Chondrocyte (in vitro differentiated cells): ENCODE measurements around the gene ZNF302. TPM values are rescaled to one million over a fixed set of nuclear protein-coding genes. Genes with fewer than 3 reads are reported as not detected.

Experiments
- DNase-seq: peaks from one replicate; pipeline ENCODE4 v3.0.0; 2021; ENCODE audit warnings: mixed read lengths, low spot score
- H3K27ac Mint-ChIP-seq: one replicate; pipeline ENCODE4 v1.8.0; 2021; ENCODE audit warnings: mild to moderate bottlenecking, moderate library complexity, mixed read lengths; ENCODE audit not compliant: unreplicated experiment
- H3K27me3 Mint-ChIP-seq: 2 replicates; pipeline ENCODE4 v1.8.0; 2021; ENCODE audit warnings: low read depth, mixed read lengths
- H3K36me3 Mint-ChIP-seq: 2 replicates; pipeline ENCODE4 v1.8.0; 2021; ENCODE audit warnings: low read depth, mixed read lengths
- H3K4me1 Mint-ChIP-seq: 2 replicates; pipeline ENCODE4 v1.8.0; 2021; ENCODE audit warnings: low read depth, mild to moderate bottlenecking, mixed read lengths
- H3K4me3 Mint-ChIP-seq: one replicate; pipeline ENCODE4 v1.8.0; 2021; ENCODE audit warnings: mild to moderate bottlenecking, moderate library complexity, mixed read lengths; ENCODE audit not compliant: unreplicated experiment
- H3K9me3 Mint-ChIP-seq: 2 replicates; pipeline ENCODE4 v1.8.0; 2021; ENCODE audit warnings: low read depth, mixed read lengths
- CTCF ChIP-seq: fragments of 200-600 bp; sonication (generic); IDR thresholded peaks from 2 replicates; pipeline ENCODE4 v1.5.0; 2021; ENCODE audit warnings: antibody characterized with exemption, mild to moderate bottlenecking, moderate library complexity
- total RNA-seq: library from RNA; stranded (reverse); gene quantifications from 3 replicates; pipeline ENCODE4 v1.2.1, GENCODE V29; 2021

The ZNF302 gene
- total RNA-seq, 1 donor from 2014 or later: 23.3 TPM

GRCh38 chr19:34731964-34732363, 54.5 kb downstream of the ZNF302 start:
- Mint-ChIP-seq H3K27ac (no peak overlapping the region), H3K4me3 (no peak overlapping the region), H3K36me3 (peaks cover 19% of the 10 kb centered on the region), H3K9me3 (peaks cover 19% of the 10 kb centered on the region), H3K27me3 (peaks cover 2% of the 10 kb centered on the region), H3K4me1 (peaks cover 22% of the 10 kb centered on the region)
- no peak for TF ChIP-seq CTCF
- DNase-seq: no peak

- TF ChIP-seq CTCF: no peak
- H3K36me3 Mint-ChIP-seq: peaks cover 23% of the 10 kb centered on the region
- peaks cover 2% of the 10 kb centered on the region for H3K27me3 Mint-ChIP-seq
- peaks cover 21% of the 10 kb centered on the region for H3K9me3 Mint-ChIP-seq
- no peak for DNase-seq
- H3K4me3 Mint-ChIP-seq: peak overlapping the region; percentile 22
- peaks cover 22% of the 10 kb centered on the region for H3K4me1 Mint-ChIP-seq
- H3K27ac Mint-ChIP-seq: peak overlapping the region; percentile 12
Measured at GRCh38 chr19:34732612-34733211, 55.2 kb downstream of the ZNF302 start.

DNA sequence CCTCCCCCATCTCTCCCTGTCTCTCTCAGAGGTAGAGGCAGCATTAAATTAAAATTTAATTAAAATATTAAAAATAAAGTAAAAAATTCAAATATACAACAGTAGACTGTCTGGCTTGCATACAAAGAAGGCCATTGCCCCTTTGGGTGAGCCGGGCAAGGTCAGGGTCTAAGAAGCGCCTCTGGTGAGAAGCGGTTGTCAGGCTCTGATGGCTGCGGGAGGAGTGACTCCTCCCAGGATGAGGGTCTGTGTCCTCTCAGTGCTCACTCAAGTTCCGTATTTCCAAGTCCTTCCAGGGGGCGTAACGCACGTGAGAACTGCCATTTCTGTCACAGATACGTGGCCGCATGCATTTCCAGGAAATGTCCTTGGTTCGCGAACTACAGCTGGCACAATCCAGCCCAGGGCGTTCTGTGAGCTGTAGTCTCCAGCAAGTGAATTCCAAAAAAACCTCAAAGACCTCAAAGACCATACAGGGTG, 55.8 kb downstream of the ZNF302 start:
- peak overlapping the region; percentile 97 for H3K27ac Mint-ChIP-seq
- H3K9me3 Mint-ChIP-seq: peaks cover 24% of the 10 kb centered on the region
- no peak for DNase-seq

GRCh38 chr19:34733746-34734536, 56.5 kb downstream of the ZNF302 start, which contains the start of gene ZNF181:
ZNF181 (plus strand) TSS chr19:34734243; CDS start chr19:34735038, 795 bp downstream.
- DNase-seq: no peak
- H3K27ac Mint-ChIP-seq: peak within 1 kb of the TSS; percentile 97
- TF ChIP-seq CTCF: peak; percentile 17
- H3K9me3 Mint-ChIP-seq: peaks cover 29% of the 10 kb centered on the region
- no peaks in the 10 kb centered on the region for H3K27me3 Mint-ChIP-seq
- peaks cover 22% of the 10 kb centered on the region for H3K4me1 Mint-ChIP-seq
- H3K4me3 Mint-ChIP-seq: peak within 1 kb of the TSS; percentile 90
- H3K36me3 Mint-ChIP-seq: peaks cover 32% of the 10 kb centered on the region

More for the DNA sequence above, 55.8 kb downstream of the ZNF302 start:
- Mint-ChIP-seq H3K4me1 (peaks cover 22% of the 10 kb centered on the region), H3K36me3 (peaks cover 27% of the 10 kb centered on the region), H3K27me3 (peaks cover 2% of the 10 kb centered on the region), H3K4me3 (peak overlapping the region; percentile 90)
- TF ChIP-seq CTCF: peak; percentile 9

DNA sequence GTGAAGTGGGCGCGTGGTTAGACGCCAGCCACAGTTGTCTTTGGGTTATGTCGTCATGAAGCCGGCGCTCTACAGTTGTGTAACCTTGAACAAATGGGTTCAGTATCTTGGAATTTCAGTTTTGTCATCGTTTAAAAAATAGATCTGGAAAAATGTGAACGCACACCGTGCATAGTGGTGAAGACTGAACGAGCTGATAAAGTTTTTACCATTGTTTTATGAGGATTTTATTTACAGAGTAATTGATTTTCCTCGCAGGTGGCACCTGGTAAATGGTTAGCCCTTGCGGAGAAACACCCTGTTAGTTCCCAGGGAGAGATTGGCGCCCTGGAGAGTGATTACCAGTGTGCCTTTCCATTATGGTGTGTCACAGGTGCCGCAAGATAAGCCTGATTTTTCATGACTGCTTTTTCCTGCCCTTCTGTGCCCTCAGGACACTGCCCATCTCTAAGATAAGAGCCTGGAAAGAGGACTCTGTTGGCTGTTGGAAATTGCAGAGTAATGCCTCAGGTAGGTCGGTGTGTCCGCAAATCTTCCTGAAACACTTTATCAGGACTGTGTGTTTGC, 57.1 kb downstream of the ZNF302 start:
- Mint-ChIP-seq H3K4me1 (peaks cover 22% of the 10 kb centered on the region), H3K27me3 (no peaks in the 10 kb centered on the region), H3K27ac (peak overlapping the region; percentile 97), H3K36me3 (peaks cover 38% of the 10 kb centered on the region), H3K4me3 (peak overlapping the region; percentile 90), H3K9me3 (peaks cover 35% of the 10 kb centered on the region)
- peak; percentile 6 for TF ChIP-seq CTCF
- DNase-seq: no peak
